DOHH2 (cell line): ENCODE data around the gene LRRC55.

Source experiments
- EZH2phosphoT487 ChIP-seq: fragments of 200-600 bp; sonication (generic); IDR thresholded peaks from 2 replicates; pipeline ENCODE4 v1.6.1; 2017; ENCODE audit warnings: borderline replicate concordance, mild to moderate bottlenecking, antibody characterized with exemption, low read length, moderate library complexity, mixed read lengths
- TF ChIP-seq, protein P1 (sequence below): fragments of 200-600 bp; sonication (generic); IDR thresholded peaks from one replicate; pipeline ENCODE4 v1.5.1; 2014; ENCODE audit warnings: antibody characterized with exemption, mild to moderate bottlenecking, low read depth, low read length; ENCODE audit not compliant: poor library complexity, severe bottlenecking

DNA sequence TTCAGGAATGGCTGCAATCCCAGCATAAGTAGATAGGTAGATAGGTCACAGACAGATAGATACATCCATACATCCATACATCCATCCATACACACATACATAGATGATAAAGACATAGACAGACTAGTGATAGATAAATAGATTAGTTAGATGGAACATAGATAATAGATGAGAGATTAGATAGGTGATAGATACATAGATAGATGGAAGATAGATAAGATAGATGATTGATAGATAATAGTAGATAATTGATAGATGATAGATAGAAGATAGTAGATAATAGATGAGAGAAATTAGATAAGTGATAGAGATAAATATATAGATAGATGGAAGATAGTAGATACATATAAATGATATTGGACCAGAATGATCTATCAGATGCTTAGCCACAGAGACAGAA, 28.3 kb upstream of the LRRC55 start:
- TF ChIP-seq, protein P1, sequence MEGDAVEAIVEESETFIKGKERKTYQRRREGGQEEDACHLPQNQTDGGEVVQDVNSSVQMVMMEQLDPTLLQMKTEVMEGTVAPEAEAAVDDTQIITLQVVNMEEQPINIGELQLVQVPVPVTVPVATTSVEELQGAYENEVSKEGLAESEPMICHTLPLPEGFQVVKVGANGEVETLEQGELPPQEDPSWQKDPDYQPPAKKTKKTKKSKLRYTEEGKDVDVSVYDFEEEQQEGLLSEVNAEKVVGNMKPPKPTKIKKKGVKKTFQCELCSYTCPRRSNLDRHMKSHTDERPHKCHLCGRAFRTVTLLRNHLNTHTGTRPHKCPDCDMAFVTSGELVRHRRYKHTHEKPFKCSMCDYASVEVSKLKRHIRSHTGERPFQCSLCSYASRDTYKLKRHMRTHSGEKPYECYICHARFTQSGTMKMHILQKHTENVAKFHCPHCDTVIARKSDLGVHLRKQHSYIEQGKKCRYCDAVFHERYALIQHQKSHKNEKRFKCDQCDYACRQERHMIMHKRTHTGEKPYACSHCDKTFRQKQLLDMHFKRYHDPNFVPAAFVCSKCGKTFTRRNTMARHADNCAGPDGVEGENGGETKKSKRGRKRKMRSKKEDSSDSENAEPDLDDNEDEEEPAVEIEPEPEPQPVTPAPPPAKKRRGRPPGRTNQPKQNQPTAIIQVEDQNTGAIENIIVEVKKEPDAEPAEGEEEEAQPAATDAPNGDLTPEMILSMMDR, result no peak
- no peak for TF ChIP-seq EZH2phosphoT487
